Measurements from ENCODE around the gene NABP2.
"Not testable (repeated sequence)": the region's sequence is repeated elsewhere in the genome, so short reads cannot be mapped to it uniquely, and the experiment has no call there.

Gene NABP2
- 12.9 to 64.7 (median 19.5) reads per million in 9 experiments for total RNA-seq

DNA sequence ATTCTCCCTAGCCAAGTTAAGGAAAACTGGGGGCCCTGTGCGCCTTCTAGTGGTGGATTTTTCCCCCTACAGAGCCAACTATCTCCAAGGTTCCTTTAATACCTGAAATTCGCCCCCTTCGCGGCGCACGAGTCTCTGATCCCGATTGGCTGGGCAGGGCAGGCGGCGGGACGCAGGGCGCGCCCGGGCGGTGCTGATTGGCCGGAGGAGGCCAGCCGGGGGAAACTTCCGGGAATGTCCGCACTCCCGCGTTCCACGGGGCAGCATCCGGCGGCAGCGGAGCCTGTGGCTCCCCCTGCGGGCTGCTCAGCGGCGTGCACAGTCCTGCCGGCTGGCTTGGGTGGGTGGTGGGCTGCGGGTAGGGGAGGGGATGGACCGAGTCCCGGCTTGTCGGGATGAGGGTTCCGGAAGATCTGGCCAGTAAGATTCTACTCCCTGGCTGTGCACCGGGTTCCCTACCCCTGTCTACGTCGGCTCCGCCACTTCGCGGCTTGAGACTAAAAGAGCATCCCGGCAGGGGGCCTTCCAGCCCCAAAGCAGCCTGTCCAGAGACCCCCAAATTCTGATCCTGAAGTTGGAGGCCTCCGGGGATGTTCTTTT, at the start of gene NABP2:
NABP2 (plus strand) TSS at position 241 of the 600 bp plus-strand sequence. CDS start 515 bp downstream, outside the sequence.
- peak; percentile 87 to 89 (median 89) for DNase-seq
- Mint-ChIP-seq H3K36me3 (ENCODE audit: insufficient read depth) (peaks cover 24% of the 10 kb centered on the region), H3K27me3 (no peaks in the 10 kb centered on the region), H3K4me1 (ENCODE audit: low read depth in 2 of 2) (peaks cover 42 to 50% of the 10 kb centered on the region in 2 donors), H3K4me3 (peak within 1 kb of the TSS; percentile 99 to 100), H3K27ac (peak within 1 kb of the TSS; percentile 100), H3K9me3 (no peaks in the 10 kb centered on the region)
- ATAC-seq (replicated peaks): peak; percentile 79

- Mint-ChIP-seq H3K36me3 (ENCODE audit: insufficient read depth) (peaks cover 98% of the 10 kb centered on the region), H3K27me3 (no peaks in the 10 kb centered on the region), H3K27ac (peak overlapping the region; percentile 33 to 80), H3K4me1 (ENCODE audit: low read depth in 2 of 2) (peaks cover 0 to 4% of the 10 kb centered on the region in 2 donors), H3K4me3 (no peak overlapping the region), H3K9me3 (no peaks in the 10 kb centered on the region)
- DNase-seq (no peak), ATAC-seq (replicated peaks) (no peak)
Observed at GRCh38 chr12:56178347-56178746, 45.8 kb upstream of the NABP2 start.

- H3K9me3 Mint-ChIP-seq: no peaks in the 10 kb centered on the region
- H3K4me3 Mint-ChIP-seq: peak overlapping the region; percentile 94 to 98
- no peaks in the 10 kb centered on the region for H3K27me3 Mint-ChIP-seq
- peaks cover 77% of the 10 kb centered on the region for H3K36me3 Mint-ChIP-seq (ENCODE audit: insufficient read depth)
- no peak for ATAC-seq (replicated peaks)
- DNase-seq: no peak
- peak overlapping the region; percentile 99 for H3K27ac Mint-ChIP-seq
- H3K4me1 Mint-ChIP-seq (ENCODE audit: low read depth in 2 of 2): peaks cover 23 to 36% of the 10 kb centered on the region in 2 donors
Observed at GRCh38 chr12:56186957-56187356, 37.2 kb upstream of the NABP2 start.

GRCh38 chr12:56188131-56188777, 35.9 kb upstream of the NABP2 start:
- peak overlapping the region; percentile 94 to 98 for H3K4me3 Mint-ChIP-seq
- no peaks in the 10 kb centered on the region for H3K27me3 Mint-ChIP-seq
- ATAC-seq (replicated peaks) (no peak), DNase-seq (no peak)
- no peaks in the 10 kb centered on the region for H3K9me3 Mint-ChIP-seq
- peaks cover 65% of the 10 kb centered on the region for H3K36me3 Mint-ChIP-seq (ENCODE audit: insufficient read depth)
- peak overlapping the region; percentile 99 for H3K27ac Mint-ChIP-seq
- peaks cover 23 to 42% of the 10 kb centered on the region in 2 donors for H3K4me1 Mint-ChIP-seq (ENCODE audit: low read depth in 2 of 2)

DNA sequence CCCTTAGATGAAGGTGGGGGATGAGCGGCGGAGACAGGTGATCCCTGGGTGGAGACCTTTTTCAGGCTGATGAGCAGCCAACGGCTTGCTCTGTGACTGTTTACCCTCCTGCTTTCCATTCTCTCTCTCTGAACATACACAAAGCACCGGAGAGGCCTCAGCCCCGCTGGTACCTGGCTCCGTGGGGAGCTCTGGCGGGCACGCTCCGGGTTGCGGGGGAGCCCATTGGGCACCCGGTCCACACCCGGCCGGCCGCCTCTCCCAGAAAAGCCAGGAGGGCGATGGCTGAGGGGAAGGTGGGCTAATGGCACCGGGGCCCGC, 35.4 kb upstream of the NABP2 start:
- Mint-ChIP-seq H3K4me1 (ENCODE audit: low read depth in 2 of 2) (peaks cover 26 to 45% of the 10 kb centered on the region in 2 donors), H3K27ac (peak overlapping the region; percentile 99), H3K4me3 (peak overlapping the region; percentile 94 to 98), H3K36me3 (ENCODE audit: insufficient read depth) (peaks cover 60% of the 10 kb centered on the region), H3K27me3 (no peaks in the 10 kb centered on the region), H3K9me3 (no peaks in the 10 kb centered on the region)
- peak; percentile 4 for ATAC-seq (replicated peaks)
- DNase-seq: peak in 2 of 3 experiments; percentile 6 to 16

DNA sequence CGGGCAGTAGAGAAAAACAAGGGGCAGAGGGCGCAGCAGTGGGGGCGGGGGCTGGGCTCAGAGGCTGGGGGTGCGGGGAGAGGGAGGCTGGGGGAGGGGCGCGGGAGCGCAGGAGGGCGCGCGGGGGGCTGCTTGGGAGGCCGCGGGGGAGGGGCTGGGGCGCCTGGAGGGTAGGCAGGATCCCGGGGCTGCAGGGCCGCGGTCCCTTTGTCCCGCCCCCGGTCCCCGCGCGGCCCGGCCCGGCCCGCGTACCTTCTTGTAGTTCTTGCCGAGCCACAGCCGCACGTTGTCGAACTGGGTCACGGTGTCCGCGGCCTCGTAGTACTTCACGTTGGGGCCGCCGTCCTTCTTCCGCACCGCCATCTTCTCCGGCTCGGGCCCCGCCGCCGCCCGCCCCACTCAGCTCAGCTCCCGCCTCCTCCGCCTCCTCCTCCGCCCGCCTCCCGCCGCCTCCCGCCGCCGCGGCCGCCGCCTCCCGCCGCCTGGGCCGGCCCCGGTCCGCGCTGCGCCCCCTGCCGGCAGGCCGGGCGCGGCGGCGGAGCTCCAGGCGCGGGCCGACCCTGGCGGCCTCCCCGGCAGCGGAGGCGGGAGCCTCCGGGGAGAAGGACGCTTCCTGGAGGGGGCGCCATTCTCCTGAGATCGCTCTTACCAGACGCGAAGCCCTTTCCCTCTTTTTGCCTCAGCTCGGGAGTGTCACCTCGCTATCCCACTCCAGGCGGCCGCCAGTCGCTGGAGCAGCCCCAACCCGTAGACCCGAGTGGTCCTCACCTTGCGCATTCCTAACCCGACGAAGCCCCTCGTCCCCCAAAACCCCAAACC, 34.8 kb upstream of the NABP2 start, which contains the start of gene SMARCC2:
SMARCC2 (minus strand) TSS at position 385 of the 819 bp plus-strand sequence; CDS start at position 363, 22 bp downstream.
- Mint-ChIP-seq H3K27me3 (no peaks in the 10 kb centered on the region), H3K4me1 (ENCODE audit: low read depth in 2 of 2) (peaks cover 26 to 45% of the 10 kb centered on the region in 2 donors), H3K4me3 (peak within 1 kb of the TSS; percentile 94 to 98), H3K36me3 (ENCODE audit: insufficient read depth) (peaks cover 54% of the 10 kb centered on the region), H3K9me3 (no peaks in the 10 kb centered on the region), H3K27ac (peak within 1 kb of the TSS; percentile 99)
- peak; percentile 76 to 83 (median 77) for DNase-seq
- peak; percentile 85 for ATAC-seq (replicated peaks)

GRCh38 chr12:56189918-56190694, 34.0 kb upstream of the NABP2 start:
- ATAC-seq (replicated peaks): peak; percentile 36
- peaks cover 47% of the 10 kb centered on the region for H3K36me3 Mint-ChIP-seq (ENCODE audit: insufficient read depth)
- no peaks in the 10 kb centered on the region for H3K9me3 Mint-ChIP-seq
- DNase-seq: peak; percentile 60 to 70 (median 70)
- H3K4me3 Mint-ChIP-seq: peak overlapping the region; percentile 94 to 98
- H3K27ac Mint-ChIP-seq: peak overlapping the region; percentile 99
- H3K4me1 Mint-ChIP-seq (ENCODE audit: low read depth in 2 of 2): peaks cover 26 to 45% of the 10 kb centered on the region in 2 donors
- no peaks in the 10 kb centered on the region for H3K27me3 Mint-ChIP-seq

GRCh38 chr12:56190695-56191155, 33.4 kb upstream of the NABP2 start:
- DNase-seq: no peak
- H3K9me3 Mint-ChIP-seq: no peaks in the 10 kb centered on the region
- H3K27ac Mint-ChIP-seq: peak overlapping the region; percentile 99
- peak overlapping the region; percentile 94 to 98 for H3K4me3 Mint-ChIP-seq
- ATAC-seq (replicated peaks): no peak
- peaks cover 41% of the 10 kb centered on the region for H3K36me3 Mint-ChIP-seq (ENCODE audit: insufficient read depth)
- peaks cover 26 to 44% of the 10 kb centered on the region in 2 donors for H3K4me1 Mint-ChIP-seq (ENCODE audit: low read depth in 2 of 2)
- H3K27me3 Mint-ChIP-seq: no peaks in the 10 kb centered on the region

DNA sequence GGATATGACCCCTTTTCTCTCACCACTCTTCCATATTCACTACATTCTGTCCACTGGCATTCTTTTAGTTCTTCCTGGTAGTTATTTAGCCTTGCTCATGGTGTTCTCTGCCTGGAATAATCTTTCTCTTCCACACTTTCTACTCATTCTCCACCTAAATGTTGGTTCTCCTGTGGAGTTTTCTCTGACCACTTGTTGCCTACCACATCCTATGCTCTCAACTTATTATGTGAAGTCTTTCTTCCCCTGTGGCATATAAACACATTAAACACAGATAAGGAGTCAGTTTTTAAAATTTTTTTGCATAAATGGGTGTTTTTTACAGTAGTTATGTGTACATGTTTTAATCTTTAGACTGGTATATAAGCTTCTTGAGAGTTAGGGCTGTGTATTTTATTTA, 31.6 kb upstream of the NABP2 start:
- ATAC-seq (replicated peaks) (no peak), DNase-seq (no peak)
- Mint-ChIP-seq H3K9me3 (no peaks in the 10 kb centered on the region), H3K36me3 (ENCODE audit: insufficient read depth) (peaks cover 28% of the 10 kb centered on the region), H3K27ac (peak overlapping the region; percentile 27 to 86), H3K4me3 (no peak overlapping the region), H3K4me1 (ENCODE audit: low read depth in 2 of 2) (peaks cover 23 to 36% of the 10 kb centered on the region in 2 donors), H3K27me3 (no peaks in the 10 kb centered on the region)

DNA sequence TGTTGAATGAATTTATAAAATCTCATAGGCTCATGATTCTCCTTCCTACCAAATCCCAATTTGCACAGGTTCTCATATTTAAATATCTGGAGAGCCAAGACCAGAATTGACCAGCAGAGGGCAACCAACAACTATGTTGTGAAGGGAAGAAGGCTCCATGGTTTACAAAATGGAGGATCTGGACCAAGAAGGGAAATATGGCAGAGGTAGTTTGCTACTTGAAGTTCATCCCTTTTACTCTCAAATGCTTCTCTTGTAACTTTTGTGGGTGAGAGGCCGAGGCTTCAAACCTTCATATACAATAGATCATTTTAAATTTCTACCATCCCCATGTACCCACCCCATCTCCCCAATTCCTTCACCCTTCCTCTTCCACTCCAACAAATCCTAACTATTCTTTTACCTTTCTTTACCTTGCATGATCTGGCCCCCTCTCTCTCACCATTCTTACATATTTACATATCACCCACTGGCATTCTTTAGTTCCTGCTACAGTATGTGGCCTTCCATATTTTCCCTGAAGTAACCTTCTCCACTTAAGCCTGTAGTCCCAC, 31.0 kb upstream of the NABP2 start:
- H3K9me3 Mint-ChIP-seq: no peaks in the 10 kb centered on the region
- peaks cover 18 to 31% of the 10 kb centered on the region in 2 donors for H3K4me1 Mint-ChIP-seq (ENCODE audit: low read depth in 2 of 2)
- H3K27me3 Mint-ChIP-seq: no peaks in the 10 kb centered on the region
- H3K27ac Mint-ChIP-seq: peak overlapping the region; percentile 27 to 86
- no peak for ATAC-seq (replicated peaks)
- peak; percentile 72 to 78 (median 77) for DNase-seq
- H3K4me3 Mint-ChIP-seq: no peak overlapping the region
- H3K36me3 Mint-ChIP-seq (ENCODE audit: insufficient read depth): peaks cover 25% of the 10 kb centered on the region

DNA sequence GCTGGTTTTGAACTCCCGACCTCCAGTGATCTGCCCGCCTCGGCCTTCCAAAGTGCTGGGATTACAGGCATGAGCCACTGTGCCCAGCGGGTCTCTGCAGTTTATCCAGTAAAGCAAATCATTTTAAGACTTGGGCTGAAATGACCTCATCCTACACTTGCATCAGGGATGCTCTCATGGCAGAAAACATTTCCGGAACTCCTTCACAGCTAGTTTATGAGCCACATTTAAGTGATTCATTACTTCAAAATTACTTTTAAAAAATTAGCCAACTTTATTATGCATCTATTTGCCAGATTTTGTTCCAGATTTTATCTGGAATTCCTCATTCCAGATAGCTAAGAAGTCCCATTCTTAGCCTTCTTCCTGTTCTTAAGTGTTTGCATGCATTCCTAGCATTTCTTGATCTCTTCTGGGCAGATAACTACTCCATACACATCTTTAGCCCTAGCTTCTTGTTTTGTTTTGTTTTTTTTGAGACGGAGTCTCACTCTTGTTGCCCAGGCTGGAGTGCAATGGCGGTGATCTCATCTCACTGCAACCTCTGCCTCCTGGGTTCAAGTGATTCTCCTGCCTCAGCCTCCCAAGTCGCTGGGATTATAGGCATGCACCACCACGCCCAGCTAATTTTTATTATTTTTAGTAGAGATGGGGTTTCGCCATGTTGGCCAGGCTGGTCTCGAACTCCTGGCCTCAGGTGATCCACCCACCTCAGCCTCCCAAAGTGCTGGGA, 27.2 kb upstream of the NABP2 start:
- H3K27me3 Mint-ChIP-seq; ATAC-seq (replicated peaks); H3K9me3 Mint-ChIP-seq: not testable (repeated sequence)

More for the DNA sequence above, 27.2 kb upstream of the NABP2 start:
- not testable (repeated sequence) for H3K4me3 Mint-ChIP-seq; H3K36me3 Mint-ChIP-seq (ENCODE audit: insufficient read depth); H3K27ac Mint-ChIP-seq; DNase-seq; H3K4me1 Mint-ChIP-seq (ENCODE audit: low read depth in 2 of 2)
